ENCODE data around the gene SLC41A2.

SLC41A2 gene

GRCh38 chr12:104975587-104976343 lies 17.7 kb upstream of the SLC41A2 start:
- no peak for DNase-seq (ENCODE audit: low spot score)
- no peaks in the 10 kb centered on the region for H3K36me3 Mint-ChIP-seq (ENCODE audit: low read depth)
- no peaks in the 10 kb centered on the region for H3K9me3 Mint-ChIP-seq
- no peak overlapping the region for H3K27ac Mint-ChIP-seq
- H3K4me3 Mint-ChIP-seq: no peak overlapping the region
- peaks cover 3% of the 10 kb centered on the region for H3K4me1 Mint-ChIP-seq (ENCODE audit: low read depth)
- peaks cover 15% of the 10 kb centered on the region for H3K27me3 Mint-ChIP-seq (ENCODE audit: low read depth)

DNA sequence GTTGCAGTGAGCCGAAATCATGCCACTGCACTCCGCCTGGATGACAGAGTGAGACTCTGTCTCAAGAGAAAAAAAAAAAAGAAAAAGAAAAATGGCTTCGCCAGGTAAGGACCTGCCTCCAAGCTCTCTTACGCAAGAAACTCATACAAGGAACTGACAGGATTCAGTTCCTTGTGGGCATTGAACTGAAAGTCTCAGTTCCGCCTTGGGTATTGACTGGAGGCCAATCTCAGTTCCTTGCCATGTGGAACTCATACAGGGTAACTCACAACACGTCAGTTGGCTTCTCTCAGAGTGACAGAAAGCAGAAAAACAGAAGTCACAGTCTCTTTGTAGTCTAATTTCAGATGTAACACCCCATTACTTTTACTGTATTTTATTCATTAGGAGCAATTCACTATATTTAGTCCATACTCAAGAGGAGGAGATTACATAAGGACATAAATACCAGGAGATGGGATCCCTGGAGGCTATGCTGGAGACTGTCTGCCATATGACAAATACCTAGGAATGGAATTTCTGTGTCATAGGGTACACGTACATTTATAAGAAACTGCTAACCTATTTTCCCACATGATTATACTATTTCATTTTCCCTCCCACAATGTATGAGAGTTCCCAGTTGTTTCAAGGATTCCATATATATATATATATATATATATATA lies 16.7 kb upstream of the SLC41A2 start:
- Mint-ChIP-seq H3K4me1 (ENCODE audit: low read depth) (peaks cover 3% of the 10 kb centered on the region), H3K36me3 (ENCODE audit: low read depth) (no peaks in the 10 kb centered on the region), H3K27ac (no peak overlapping the region), H3K27me3 (ENCODE audit: low read depth) (peaks cover 7% of the 10 kb centered on the region), H3K9me3 (no peaks in the 10 kb centered on the region), H3K4me3 (no peak overlapping the region)
- no peak for DNase-seq (ENCODE audit: low spot score)

- H3K27me3 Mint-ChIP-seq (ENCODE audit: low read depth): peaks cover 3% of the 10 kb centered on the region
- no peak for DNase-seq (ENCODE audit: low spot score)
- H3K4me3 Mint-ChIP-seq: no peak overlapping the region
- H3K27ac Mint-ChIP-seq: no peak overlapping the region
- no peaks in the 10 kb centered on the region for H3K9me3 Mint-ChIP-seq
- peaks cover 3% of the 10 kb centered on the region for H3K4me1 Mint-ChIP-seq (ENCODE audit: low read depth)
- no peaks in the 10 kb centered on the region for H3K36me3 Mint-ChIP-seq (ENCODE audit: low read depth)
Measured at GRCh38 chr12:104973250-104973649, 15.2 kb upstream of the SLC41A2 start.

GRCh38 chr12:104971306-104971705 lies 13.2 kb upstream of the SLC41A2 start:
- Mint-ChIP-seq H3K36me3 (ENCODE audit: low read depth) (no peaks in the 10 kb centered on the region), H3K4me1 (ENCODE audit: low read depth) (peaks cover 3% of the 10 kb centered on the region), H3K4me3 (no peak overlapping the region), H3K9me3 (no peaks in the 10 kb centered on the region), H3K27ac (no peak overlapping the region), H3K27me3 (ENCODE audit: low read depth) (peaks cover 3% of the 10 kb centered on the region)
- DNase-seq (ENCODE audit: low spot score): no peak

DNA sequence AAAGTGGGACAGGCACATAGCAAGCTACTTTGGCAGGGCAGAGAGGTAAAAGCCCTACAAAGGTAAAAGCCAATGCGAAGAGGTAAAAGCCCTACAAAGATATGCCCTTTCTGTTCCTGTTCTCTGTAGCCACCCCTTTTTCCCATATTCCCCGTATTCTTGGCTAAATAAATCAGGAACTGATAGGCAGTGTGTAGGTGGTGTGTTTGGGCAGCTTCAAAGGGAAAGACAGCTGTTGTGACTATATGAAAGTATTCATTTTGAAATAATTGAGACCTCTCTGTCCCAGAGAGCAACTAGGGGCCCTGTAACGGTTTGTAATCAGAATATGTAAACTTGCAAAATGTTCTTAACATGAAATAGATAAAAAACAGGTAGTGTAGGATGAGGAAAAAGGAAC lies 11.3 kb upstream of the SLC41A2 start:
- Mint-ChIP-seq H3K36me3 (ENCODE audit: low read depth) (no peaks in the 10 kb centered on the region), H3K27me3 (ENCODE audit: low read depth) (peaks cover 16% of the 10 kb centered on the region), H3K9me3 (no peaks in the 10 kb centered on the region), H3K27ac (no peak overlapping the region), H3K4me1 (ENCODE audit: low read depth) (no peaks in the 10 kb centered on the region), H3K4me3 (no peak overlapping the region)
- DNase-seq (ENCODE audit: low spot score): no peak

GRCh38 chr12:104966677-104967076 lies 8.6 kb upstream of the SLC41A2 start:
- no peaks in the 10 kb centered on the region for H3K4me1 Mint-ChIP-seq (ENCODE audit: low read depth)
- no peaks in the 10 kb centered on the region for H3K36me3 Mint-ChIP-seq (ENCODE audit: low read depth)
- no peak for DNase-seq (ENCODE audit: low spot score)
- no peak overlapping the region for H3K27ac Mint-ChIP-seq
- H3K27me3 Mint-ChIP-seq (ENCODE audit: low read depth): peaks cover 37% of the 10 kb centered on the region
- H3K9me3 Mint-ChIP-seq: no peaks in the 10 kb centered on the region
- no peak overlapping the region for H3K4me3 Mint-ChIP-seq

DNA sequence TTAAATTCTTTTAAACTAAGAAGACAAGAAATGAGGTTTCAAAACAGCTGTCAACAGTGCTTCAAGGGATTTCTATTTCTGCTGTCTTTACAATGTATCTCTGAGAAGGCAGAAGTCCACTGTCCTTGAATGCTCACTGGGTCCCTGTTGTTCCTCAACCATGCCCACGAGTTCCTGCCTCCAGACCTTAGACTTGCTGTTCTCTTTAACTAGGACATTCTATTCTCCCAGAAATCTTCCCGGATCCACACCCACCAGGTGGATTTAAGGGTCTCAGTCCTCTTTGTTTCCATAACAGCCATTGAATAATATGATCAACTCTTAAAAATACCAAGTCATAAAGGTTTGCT lies 6.7 kb upstream of the SLC41A2 start:
- no peaks in the 10 kb centered on the region for H3K9me3 Mint-ChIP-seq
- H3K4me1 Mint-ChIP-seq (ENCODE audit: low read depth): peaks cover 3% of the 10 kb centered on the region
- H3K27ac Mint-ChIP-seq: no peak overlapping the region
- no peaks in the 10 kb centered on the region for H3K36me3 Mint-ChIP-seq (ENCODE audit: low read depth)
- no peak overlapping the region for H3K4me3 Mint-ChIP-seq
- peaks cover 47% of the 10 kb centered on the region for H3K27me3 Mint-ChIP-seq (ENCODE audit: low read depth)
- no peak for DNase-seq (ENCODE audit: low spot score)

DNA sequence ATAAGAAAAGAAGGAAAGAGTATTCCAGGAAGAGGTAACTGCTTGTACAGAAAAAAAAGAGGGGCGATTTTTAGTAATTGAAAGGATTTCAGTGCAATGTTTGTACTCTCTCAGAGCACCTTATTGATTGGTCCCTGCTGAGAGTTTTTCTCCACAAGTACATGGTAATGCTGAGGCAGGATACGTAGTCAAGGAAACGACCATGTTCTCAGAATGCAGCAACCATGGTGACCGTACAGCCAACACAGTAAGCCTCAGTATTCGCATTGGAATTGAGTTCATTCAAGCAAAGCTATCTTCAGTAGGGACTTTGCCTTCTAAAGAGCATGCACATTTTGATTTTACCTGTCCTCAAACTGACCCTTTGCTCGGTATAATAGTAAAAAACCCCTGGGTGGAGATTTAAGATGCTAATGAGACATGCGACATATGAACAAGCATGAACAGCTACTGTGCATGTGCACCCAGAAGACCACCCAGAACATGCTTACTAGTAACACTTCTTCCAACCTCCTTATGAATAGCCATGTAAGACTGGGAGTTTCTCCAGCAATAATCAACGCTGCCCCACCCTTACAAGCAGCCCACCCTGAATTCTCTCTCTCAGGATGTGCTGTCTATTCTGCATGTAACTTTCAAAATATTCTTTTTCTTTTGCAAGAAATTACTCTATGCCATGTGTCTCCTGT lies 6.2 kb upstream of the SLC41A2 start:
- no peak for DNase-seq (ENCODE audit: low spot score)
- Mint-ChIP-seq H3K27ac (no peak overlapping the region), H3K9me3 (no peaks in the 10 kb centered on the region), H3K4me1 (ENCODE audit: low read depth) (peaks cover 8% of the 10 kb centered on the region), H3K27me3 (ENCODE audit: low read depth) (peaks cover 51% of the 10 kb centered on the region), H3K4me3 (no peak overlapping the region), H3K36me3 (ENCODE audit: low read depth) (no peaks in the 10 kb centered on the region)

DNA sequence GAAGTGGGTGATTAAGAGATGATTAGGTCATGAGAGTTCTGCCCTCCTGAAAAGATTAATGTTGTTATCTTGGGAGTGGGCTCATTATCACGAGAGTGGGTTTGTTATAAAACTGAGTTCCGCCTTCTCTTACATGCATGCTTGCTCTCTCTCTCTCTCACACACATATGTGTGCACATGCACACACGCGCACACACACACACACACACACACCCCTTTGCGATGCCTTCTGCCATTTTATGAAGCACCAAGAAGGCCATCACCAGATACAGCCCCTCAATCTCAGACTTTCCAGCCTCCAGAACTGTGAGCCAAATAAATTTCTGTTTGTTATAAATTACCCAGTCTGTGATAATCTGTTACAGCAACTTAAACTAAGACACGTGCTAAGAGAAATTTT lies 5.7 kb upstream of the SLC41A2 start:
- H3K9me3 Mint-ChIP-seq: no peaks in the 10 kb centered on the region
- H3K4me1 Mint-ChIP-seq (ENCODE audit: low read depth): peaks cover 13% of the 10 kb centered on the region
- no peak overlapping the region for H3K4me3 Mint-ChIP-seq
- no peak overlapping the region for H3K27ac Mint-ChIP-seq
- H3K36me3 Mint-ChIP-seq (ENCODE audit: low read depth): no peaks in the 10 kb centered on the region
- DNase-seq (ENCODE audit: low spot score): no peak
- H3K27me3 Mint-ChIP-seq (ENCODE audit: low read depth): peaks cover 53% of the 10 kb centered on the region

- Mint-ChIP-seq H3K36me3 (ENCODE audit: low read depth) (no peaks in the 10 kb centered on the region), H3K27me3 (ENCODE audit: low read depth) (peaks cover 68% of the 10 kb centered on the region), H3K4me1 (ENCODE audit: low read depth) (peaks cover 23% of the 10 kb centered on the region), H3K4me3 (no peak overlapping the region), H3K9me3 (no peaks in the 10 kb centered on the region), H3K27ac (no peak overlapping the region)
- no peak for DNase-seq (ENCODE audit: low spot score)
Measured at GRCh38 chr12:104960464-104960863, 2.4 kb upstream of the SLC41A2 start.

GRCh38 chr12:104959335-104959841 lies 1.3 kb upstream of the SLC41A2 start:
- peak overlapping the region; percentile 87 for H3K4me3 Mint-ChIP-seq
- no peaks in the 10 kb centered on the region for H3K36me3 Mint-ChIP-seq (ENCODE audit: low read depth)
- H3K4me1 Mint-ChIP-seq (ENCODE audit: low read depth): peaks cover 23% of the 10 kb centered on the region
- H3K27me3 Mint-ChIP-seq (ENCODE audit: low read depth): peaks cover 63% of the 10 kb centered on the region
- no peaks in the 10 kb centered on the region for H3K9me3 Mint-ChIP-seq
- DNase-seq (ENCODE audit: low spot score): no peak
- H3K27ac Mint-ChIP-seq: no peak overlapping the region

DNA sequence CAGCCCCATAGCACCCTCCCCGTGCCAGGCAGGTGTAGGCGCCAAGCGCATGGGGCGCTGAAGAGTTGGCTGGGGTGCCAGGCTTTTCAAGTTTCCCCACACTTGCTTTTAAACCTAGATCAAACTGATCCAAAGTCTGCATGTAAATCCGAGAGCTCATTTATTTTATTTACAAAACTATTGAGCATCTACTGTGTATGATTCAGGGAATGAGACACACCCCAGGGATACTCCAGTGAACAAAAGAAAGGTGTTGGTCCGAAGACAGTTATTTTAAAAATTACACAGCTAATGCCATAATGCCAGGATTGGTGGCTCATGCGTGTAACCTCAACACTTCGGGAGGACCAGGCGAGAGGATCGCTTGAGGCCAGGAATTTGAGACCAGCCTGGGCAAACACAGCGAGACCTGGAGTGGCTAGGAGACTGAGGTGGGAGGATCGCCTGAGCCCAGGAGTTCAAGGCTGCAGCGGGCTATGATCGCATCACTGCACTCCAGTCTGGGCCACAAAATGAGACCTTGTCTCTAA lies 780 bp upstream of the SLC41A2 start:
- Mint-ChIP-seq H3K36me3 (ENCODE audit: low read depth) (no peaks in the 10 kb centered on the region), H3K4me3 (peak overlapping the region; percentile 87), H3K9me3 (no peaks in the 10 kb centered on the region), H3K4me1 (ENCODE audit: low read depth) (peaks cover 23% of the 10 kb centered on the region), H3K27me3 (ENCODE audit: low read depth) (peaks cover 65% of the 10 kb centered on the region), H3K27ac (peak overlapping the region; percentile 76)
- no peak for DNase-seq (ENCODE audit: low spot score)

GRCh38 chr12:104957719-104958000 lies 430 bp downstream of the SLC41A2 start:
- H3K36me3 Mint-ChIP-seq (ENCODE audit: low read depth): no peaks in the 10 kb centered on the region
- H3K4me3 Mint-ChIP-seq: peak overlapping the region; percentile 80
- no peaks in the 10 kb centered on the region for H3K9me3 Mint-ChIP-seq
- DNase-seq (ENCODE audit: low spot score): peak; percentile 19
- peaks cover 58% of the 10 kb centered on the region for H3K27me3 Mint-ChIP-seq (ENCODE audit: low read depth)
- H3K27ac Mint-ChIP-seq: peak overlapping the region; percentile 46
- peaks cover 24% of the 10 kb centered on the region for H3K4me1 Mint-ChIP-seq (ENCODE audit: low read depth)
